GM23338 (cell line): ENCODE measurements around the gene CCDC6. TPM values are rescaled to one million over a fixed set of nuclear protein-coding genes. Genes with fewer than 3 reads are reported as not detected.

ENCODE experiments used
- ATAC-seq: fragments of 200-7000 bp; cut with Tn5 transposase; 3 replicates; pipeline ENCODE4 v1.9.1; 2020
- DNase-seq: peaks from one replicate; pipeline ENCODE4 v3.0.0-alpha.2; 2015; ENCODE audit warnings: low spot score
- H2AFZ ChIP-seq: fragments of 200-600 bp; sonication (generic); 2 replicates; pipeline ENCODE4 v1.8.0; 2016; ENCODE audit warnings: antibody characterized with exemption, mild to moderate bottlenecking, moderate library complexity
- H3F3A ChIP-seq: fragments of 200-600 bp; sonication (generic); replicated peaks from 2 replicates; pipeline ENCODE4 v1.8.0; 2017; ENCODE audit warnings: antibody characterized with exemption, mixed run types, low read depth
- H3K27ac ChIP-seq: fragments of 200-600 bp; sonication (generic); 2 replicates; pipeline ENCODE4 v1.6.1; 2016; ENCODE audit warnings: low read depth
- H3K27me3 ChIP-seq: fragments of 200-600 bp; sonication (generic); 2 replicates; pipeline ENCODE4 v1.8.0; 2016; ENCODE audit warnings: mild to moderate bottlenecking, mixed run types, moderate library complexity; ENCODE audit not compliant: insufficient read depth
- H3K36me3 ChIP-seq: fragments of 200-600 bp; sonication (generic); 2 replicates; pipeline ENCODE4 v1.8.0; 2016; ENCODE audit warnings: mild to moderate bottlenecking; ENCODE audit not compliant: insufficient read depth
- H3K4me1 ChIP-seq: fragments of 200-600 bp; sonication (generic); 2 replicates; pipeline ENCODE4 v1.8.0; 2016; ENCODE audit warnings: mild to moderate bottlenecking, moderate library complexity; ENCODE audit not compliant: insufficient read depth
- H3K4me2 ChIP-seq: fragments of 200-600 bp; sonication (generic); 2 replicates; pipeline ENCODE4 v1.7.1; 2017; ENCODE audit warnings: mixed run types
- H3K4me3 ChIP-seq: fragments of 200-600 bp; sonication (generic); 2 replicates; pipeline ENCODE4 v1.6.1; 2016; ENCODE audit warnings: mixed run types
- H3K79me2 ChIP-seq: fragments of 200-600 bp; sonication (generic); replicated peaks from 2 replicates; pipeline ENCODE4 v1.8.0; 2017; ENCODE audit warnings: mild to moderate bottlenecking; ENCODE audit not compliant: insufficient read depth
- H3K9me2 ChIP-seq: fragments of 200-600 bp; sonication (generic); 2 replicates; pipeline ENCODE4 v1.8.0; 2017; ENCODE audit not compliant: insufficient read depth
- H4K20me1 ChIP-seq: fragments of 200-600 bp; sonication (generic); replicated peaks from 2 replicates; pipeline ENCODE4 v1.8.0; 2017; ENCODE audit warnings: mild to moderate bottlenecking; ENCODE audit not compliant: insufficient read depth
- H3K27ac Mint-ChIP-seq: 2 replicates; pipeline ENCODE4 v1.8.0; 2020; ENCODE audit warnings: inconsistent platforms, mild to moderate bottlenecking, moderate library complexity, mixed read lengths
- H3K27me3 Mint-ChIP-seq: 3 replicates; pipeline ENCODE4 v1.8.0; 2022; ENCODE audit warnings: low read depth, mild to moderate bottlenecking, moderate library complexity, mixed read lengths, inconsistent platforms; ENCODE audit not compliant: insufficient read depth, poor library complexity
- H3K36me3 Mint-ChIP-seq: 3 replicates; pipeline ENCODE4 v1.8.0; 2021; ENCODE audit warnings: low read depth, mild to moderate bottlenecking, inconsistent platforms, moderate library complexity, mixed read lengths
- H3K4me1 Mint-ChIP-seq: 3 replicates; pipeline ENCODE4 v1.8.0; 2020; ENCODE audit warnings: mild to moderate bottlenecking, inconsistent platforms, mixed read lengths
- H3K4me3 Mint-ChIP-seq: 3 replicates; pipeline ENCODE4 v1.8.0; 2021; ENCODE audit warnings: moderate library complexity, mild to moderate bottlenecking, inconsistent platforms, mixed read lengths
- H3K9me3 Mint-ChIP-seq: 3 replicates; pipeline ENCODE4 v1.8.0; 2020; ENCODE audit warnings: moderate library complexity, mild to moderate bottlenecking, inconsistent platforms, mixed read lengths
- CREB1 ChIP-seq: fragments of 250-450 bp; sonication (Bioruptor Pico); IDR thresholded peaks from 2 replicates; pipeline ENCODE4 v1.5.0; 2020; ENCODE audit warnings: low read depth, mild to moderate bottlenecking, moderate library complexity
- CTCF ChIP-seq, 2 experiments: fragments of 200-600 bp in 1 of 2; sonication (generic) in 1 of 2; conservative IDR thresholded peaks; 2 replicates each; pipeline versions ENCODE4 v1.5.1 to v1.6.1; 2016 to 2017; ENCODE audit warnings: antibody characterized with exemption in 2 of 2, low read depth in 2 of 2, mild to moderate bottlenecking in 2 of 2, moderate library complexity in 1 of 2
- ETS1 ChIP-seq: IDR thresholded peaks from 2 replicates; pipeline ENCODE4 v1.6.1; 2016; ENCODE audit warnings: antibody characterized with exemption
- EZH2 ChIP-seq: fragments of 200-600 bp; sonication (generic); IDR thresholded peaks from one replicate; pipeline ENCODE4 v1.8.0; 2017; ENCODE audit warnings: antibody characterized with exemption, mild to moderate bottlenecking, low read depth; ENCODE audit not compliant: unreplicated experiment
- EZH2phosphoT487 ChIP-seq: fragments of 200-600 bp; sonication (generic); IDR thresholded peaks from one replicate; pipeline ENCODE4 v1.8.1; 2018; ENCODE audit warnings: antibody characterized with exemption; ENCODE audit not compliant: unreplicated experiment
- NANOG ChIP-seq: IDR thresholded peaks from 2 replicates; pipeline ENCODE4 v1.6.1; 2016; ENCODE audit warnings: antibody characterized with exemption, borderline replicate concordance
- POLR2AphosphoS5 ChIP-seq: IDR thresholded peaks from 2 replicates; pipeline ENCODE4 v1.6.1; 2016; ENCODE audit warnings: antibody characterized with exemption, low read depth
- REST ChIP-seq: IDR thresholded peaks from one replicate; pipeline ENCODE4 v1.6.1; 2018; ENCODE audit warnings: antibody characterized with exemption; ENCODE audit not compliant: unreplicated experiment
- STAT1 ChIP-seq: IDR thresholded peaks from one replicate; pipeline ENCODE4 v1.6.1; 2016; ENCODE audit warnings: antibody characterized with exemption; ENCODE audit not compliant: unreplicated experiment
- ZNF114 ChIP-seq: fragments of 250-450 bp; sonication (Bioruptor Pico); IDR thresholded peaks from 2 replicates; pipeline ENCODE4 v1.5.0; 2020; ENCODE audit warnings: mild to moderate bottlenecking, moderate library complexity
- ZNF331 ChIP-seq: fragments of 250-450 bp; sonication (Bioruptor Pico); IDR thresholded peaks from 2 replicates; pipeline ENCODE4 v1.5.0; 2020; ENCODE audit warnings: low read depth, mild to moderate bottlenecking, moderate library complexity
- ZNF462 ChIP-seq: fragments of 250-450 bp; sonication (Bioruptor Pico); IDR thresholded peaks from 2 replicates; pipeline ENCODE4 v1.5.0; 2020; ENCODE audit warnings: mild to moderate bottlenecking, moderate library complexity
- polyA plus RNA-seq: library from polyadenylated mRNA; unstranded; fragments of >200 nt; fragmentation: Nextera tagmentation; extraction: Ambion mirVana; gene quantifications from 2 replicates; pipeline ENCODE4 v1.2.1, GENCODE V29; 2016
- total RNA-seq: library from RNA; depleted of rRNA; stranded (reverse); fragments of >200 nt; shearing (Covaris generic); gene quantifications from 2 replicates; pipeline ENCODE4 v1.2.3, GENCODE V29; 2014

The CCDC6 gene
- total and polyA plus RNA-seq, 2 experiments from 2014 or later = 32.5 to 66.9 TPM

- Mint-ChIP-seq H3K4me1 (no peaks in the 10 kb centered on the region), H3K4me3 (no peak overlapping the region), H3K27me3 (peaks cover 7% of the 10 kb centered on the region), H3K36me3 (peaks cover 6% of the 10 kb centered on the region; the same call in 2 of the 3 replicates), H3K9me3 (peaks cover 15% of the 10 kb centered on the region), H3K27ac (no peak overlapping the region)
- TF ChIP-seq ZNF462 = no peak
- TF ChIP-seq STAT1 = no peak
- no peak for TF ChIP-seq EZH2
- no peak for TF ChIP-seq ETS1
- no peak for TF ChIP-seq ZNF114 (CRISPR knock-in tag)
- no peak for TF ChIP-seq ZNF331 (CRISPR knock-in tag)
- TF ChIP-seq CTCF (conservative IDR thresholded peaks at IDR 0.05; ENCODE audit: low read depth in 2 of 2) = no peak
- no peak for TF ChIP-seq REST
- TF ChIP-seq POLR2AphosphoS5 = no peak
- TF ChIP-seq NANOG = no peak
- TF ChIP-seq CREB1 = no peak
- TF ChIP-seq EZH2phosphoT487 = no peak
- Histone ChIP-seq H4K20me1 (no peaks in the 10 kb centered on the region), H3K79me2 (no peaks in the 10 kb centered on the region), H3K4me1 (no peaks in the 10 kb centered on the region), H3F3A (no peaks in the 10 kb centered on the region), H3K4me3 (no peak overlapping the region), H3K9me2 (no peaks in the 10 kb centered on the region), H3K27ac (no peak overlapping the region), H2AFZ (no peak overlapping the region), H3K27me3 (no peaks in the 10 kb centered on the region), H3K36me3 (no peaks in the 10 kb centered on the region), H3K4me2 (no peak overlapping the region)
- ATAC-seq (no peak), DNase-seq (no peak)
Observed at GRCh38 chr10:59748834-59749233, 157.5 kb downstream of the CCDC6 start.
